Measurements from ENCODE around the gene ZSWIM6. TPM values are rescaled to one million over a fixed set of nuclear protein-coding genes. Genes with fewer than 3 reads are reported as not detected.

Gene ZSWIM6
- total RNA-seq, 1 donor from 2014 or later, result 5.3 TPM

GRCh38 chr5:61353293-61353692 is 21.2 kb downstream of the ZSWIM6 start:
- intact Hi-C loops (cut with micrococcal nuclease), result no loop called here

GRCh38 chr5:61354199-61354598 is 22.1 kb downstream of the ZSWIM6 start:
- intact Hi-C loops (cut with micrococcal nuclease), result no loop called here

GRCh38 chr5:61357745-61358144 is 25.7 kb downstream of the ZSWIM6 start:
- intact Hi-C loops (cut with micrococcal nuclease), result no loop called here

DNA sequence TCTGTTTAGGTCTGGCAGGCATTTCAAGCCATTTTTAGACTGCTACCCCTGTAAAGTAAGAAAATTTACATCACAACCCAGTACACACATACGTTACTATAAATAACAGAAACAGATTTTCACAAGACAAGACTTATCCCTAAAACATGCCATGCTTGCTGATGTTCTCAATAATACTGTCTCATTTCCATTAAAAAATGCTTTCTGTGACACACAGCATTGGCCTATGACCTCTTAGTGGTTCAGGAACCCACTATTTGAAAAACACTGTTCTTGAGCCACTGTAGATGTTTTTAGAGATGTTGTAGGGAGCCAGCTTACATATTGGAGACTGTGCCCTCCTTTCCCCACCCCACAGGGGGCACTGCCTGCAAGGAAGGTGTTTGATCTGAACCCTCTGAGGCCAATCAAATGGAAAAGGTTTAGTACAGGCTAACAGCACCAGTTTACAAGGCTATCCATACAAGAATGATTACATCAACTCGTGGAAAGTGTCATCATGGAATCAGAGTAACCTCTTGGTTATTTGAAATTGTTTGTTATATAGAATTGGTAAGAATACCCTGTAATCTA is 30.8 kb downstream of the ZSWIM6 start:
- intact Hi-C loops (cut with micrococcal nuclease), result no loop called here

- intact Hi-C loops (cut with micrococcal nuclease), result no loop called here
Measured at GRCh38 chr5:61363401-61364114, 31.5 kb downstream of the ZSWIM6 start.

DNA sequence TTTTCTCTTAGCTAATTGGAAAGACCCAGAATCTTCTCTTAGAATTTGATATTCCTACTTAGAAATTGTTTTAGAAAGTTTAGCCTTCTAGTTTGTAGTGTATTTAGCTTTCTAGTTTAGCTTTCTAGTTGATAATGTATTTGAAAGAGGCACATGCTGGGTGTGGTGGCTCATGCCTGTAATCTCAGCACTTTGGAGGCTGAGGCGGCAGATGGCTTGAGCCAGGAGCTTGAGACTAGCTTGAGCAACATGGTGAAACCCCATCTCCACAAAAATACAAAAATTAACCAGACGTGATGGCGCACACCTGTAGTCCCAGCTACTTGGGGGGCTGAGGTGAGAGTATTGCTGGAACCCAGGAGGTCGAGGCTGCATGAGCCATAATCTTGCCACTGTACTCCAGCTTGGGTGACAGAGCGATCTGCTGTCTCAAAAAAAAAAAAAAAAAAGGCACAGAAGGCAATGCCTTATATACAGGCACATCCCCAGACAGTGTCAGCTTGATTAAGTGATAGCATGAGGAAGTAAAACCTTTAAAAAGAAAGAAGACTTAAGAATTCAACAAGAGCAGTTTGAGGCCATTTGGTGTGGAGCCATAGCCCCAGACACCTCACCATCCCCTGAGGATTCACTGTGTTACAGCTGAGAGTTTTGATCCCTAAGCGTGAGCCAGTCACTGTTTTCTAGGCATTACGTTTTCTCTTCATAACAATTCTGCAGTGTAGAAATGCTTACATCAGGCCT is 34.6 kb downstream of the ZSWIM6 start:
- intact Hi-C loops (cut with micrococcal nuclease), result no loop called here

- intact Hi-C loops (cut with micrococcal nuclease), result no loop called here
Measured at GRCh38 chr5:61370506-61370905, 38.4 kb downstream of the ZSWIM6 start.

DNA sequence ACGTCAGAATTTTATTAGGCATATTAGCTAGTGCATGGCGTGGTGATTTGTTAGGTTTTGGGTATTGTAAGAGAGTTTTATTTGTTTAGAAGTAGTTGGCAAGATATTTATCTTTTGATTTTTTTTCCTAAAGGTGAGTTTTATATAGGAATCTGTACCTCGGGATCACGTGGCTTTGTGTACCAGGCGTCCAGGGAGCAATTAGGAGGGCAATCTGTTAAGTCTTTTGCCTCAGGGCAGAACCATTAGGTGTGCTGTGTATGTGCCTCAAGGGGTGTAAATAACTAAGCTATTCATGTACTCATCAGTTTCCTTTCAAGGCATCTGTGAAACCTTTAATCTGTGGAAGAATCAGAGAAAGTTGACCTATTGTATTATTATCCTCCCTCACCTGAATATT is 39.4 kb downstream of the ZSWIM6 start:
- intact Hi-C loops (cut with micrococcal nuclease), result no loop called here

- intact Hi-C loops (cut with micrococcal nuclease), result no loop called here
Measured at GRCh38 chr5:61379677-61380076, 47.6 kb downstream of the ZSWIM6 start.

DNA sequence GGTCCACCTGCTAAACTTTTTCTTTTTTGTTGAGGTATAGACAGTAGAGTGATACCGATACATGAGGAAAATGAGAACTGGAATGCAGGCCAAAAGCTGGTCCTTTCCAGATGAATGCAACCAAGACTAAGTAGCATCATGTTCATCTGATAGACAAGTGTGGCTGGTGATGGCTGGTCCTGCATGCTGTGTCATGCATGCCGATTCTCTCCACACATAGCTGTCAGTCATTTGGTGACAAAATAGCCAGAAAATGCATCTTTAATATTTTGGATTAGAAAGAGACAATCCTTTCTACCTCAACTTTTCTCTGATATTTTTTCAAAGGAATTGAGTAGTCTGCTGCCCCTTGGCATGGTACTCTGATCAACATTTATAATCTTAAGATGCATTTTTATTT is 49.9 kb downstream of the ZSWIM6 start:
- intact Hi-C loops (cut with micrococcal nuclease), result no loop called here

DNA sequence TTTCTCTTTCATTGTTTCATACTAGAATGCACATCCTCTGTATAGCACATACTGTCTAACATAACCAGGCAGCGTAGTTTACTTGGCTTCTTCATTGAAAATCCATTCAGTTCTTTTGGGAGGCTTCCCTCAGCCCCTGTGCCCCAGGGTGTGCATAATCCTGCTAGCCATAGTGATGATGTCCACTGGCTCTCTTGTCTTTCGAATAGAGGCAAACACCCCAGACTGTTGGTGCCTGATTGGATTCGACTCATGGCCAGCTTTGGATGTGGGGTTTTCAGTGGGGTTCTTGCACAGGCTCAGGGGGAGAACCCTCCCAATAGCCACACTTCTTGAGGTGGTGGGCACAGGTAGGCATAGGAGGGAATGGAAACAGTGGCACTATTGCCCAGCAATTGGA is 53.6 kb downstream of the ZSWIM6 start:
- intact Hi-C loops (cut with micrococcal nuclease), result no loop called here

DNA sequence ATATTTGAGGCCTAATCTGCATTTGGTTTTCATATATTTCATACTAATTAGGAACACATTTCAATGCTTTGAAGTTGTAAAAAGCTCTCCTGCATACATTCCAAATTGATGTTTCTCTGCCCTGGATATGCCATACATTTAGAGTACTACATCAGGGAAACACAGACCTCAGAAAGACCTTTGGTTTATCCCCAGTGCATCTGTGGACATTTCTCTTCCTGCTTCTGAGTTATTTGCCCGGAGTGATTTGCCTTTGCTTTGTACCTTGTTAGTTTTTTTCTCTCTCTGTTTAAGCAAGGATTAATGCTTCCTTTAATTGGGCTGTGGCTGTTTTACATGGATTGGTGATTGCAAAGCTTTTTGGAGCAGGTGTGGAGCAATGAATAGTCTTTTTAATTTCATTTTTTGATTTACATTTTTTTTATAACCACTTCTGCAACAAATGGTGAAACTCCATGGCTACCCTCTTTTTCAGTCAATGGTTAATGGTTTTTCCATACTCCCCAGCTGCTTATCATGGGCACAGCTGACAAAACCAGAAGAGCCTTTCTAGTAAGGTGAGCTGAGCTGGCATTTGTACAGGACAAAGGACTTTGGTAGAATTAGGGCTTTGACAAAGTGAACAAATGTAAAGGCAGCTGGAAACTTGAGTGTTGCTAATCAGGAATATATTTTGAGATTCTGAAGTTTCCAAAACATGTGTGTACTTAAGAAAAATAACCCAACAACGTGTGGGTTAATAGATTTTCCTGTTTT is 54.2 kb downstream of the ZSWIM6 start:
- intact Hi-C loops (cut with micrococcal nuclease), result no loop called here

DNA sequence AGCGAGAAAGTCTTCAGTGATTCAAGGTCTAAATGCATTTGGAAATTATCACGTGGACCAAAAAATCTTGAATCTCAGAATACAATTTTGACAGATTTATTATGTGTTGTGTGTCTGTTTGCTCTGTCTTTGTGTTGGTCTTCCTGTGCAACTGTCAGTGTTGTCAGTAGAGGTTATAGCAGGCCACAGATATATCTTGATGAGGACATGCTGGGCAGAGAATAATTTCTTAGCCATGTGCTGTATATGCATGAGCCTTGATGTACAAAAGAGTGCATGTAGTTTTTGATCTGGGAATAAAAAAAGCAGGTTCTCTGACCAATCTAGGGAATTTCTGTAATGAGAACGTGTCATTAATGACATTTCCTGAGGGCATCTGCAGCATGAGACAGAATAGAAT is 57.6 kb downstream of the ZSWIM6 start:
- intact Hi-C loops (cut with micrococcal nuclease), result no loop called here

GRCh38 chr5:61394078-61394704 is 62.1 kb downstream of the ZSWIM6 start:
- intact Hi-C loops (cut with micrococcal nuclease), result no loop called here

- intact Hi-C loops (cut with micrococcal nuclease), result no loop called here
Measured at GRCh38 chr5:61394793-61395192, 62.7 kb downstream of the ZSWIM6 start.

GRCh38 chr5:61397238-61397637 is 65.2 kb downstream of the ZSWIM6 start:
- intact Hi-C loops (cut with micrococcal nuclease), result no loop called here

- intact Hi-C loops (cut with micrococcal nuclease), result no loop called here
Measured at GRCh38 chr5:61397937-61398336, 65.9 kb downstream of the ZSWIM6 start.

DNA sequence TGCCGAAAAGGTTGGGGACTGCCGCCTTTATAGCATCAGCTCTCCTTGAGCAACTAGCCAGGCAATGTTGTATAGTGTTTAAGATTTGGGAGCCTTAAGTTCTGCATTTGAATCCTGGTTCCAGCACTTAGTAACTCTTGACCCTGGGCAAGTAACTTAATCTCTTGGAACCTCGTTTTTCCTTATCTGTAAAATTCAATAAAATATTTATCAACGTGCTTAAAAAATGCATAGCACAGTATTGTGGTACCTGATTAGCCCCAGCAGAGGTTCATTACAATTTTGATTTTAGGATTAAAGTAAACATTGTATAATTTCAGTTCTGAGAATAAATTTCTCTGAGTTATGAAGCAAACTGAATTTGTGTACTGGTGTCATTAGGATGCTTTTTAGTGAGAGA is 66.4 kb downstream of the ZSWIM6 start:
- intact Hi-C loops (cut with micrococcal nuclease), result no loop called here

GRCh38 chr5:61399679-61400078 is 67.6 kb downstream of the ZSWIM6 start:
- intact Hi-C loops (cut with micrococcal nuclease), result loop anchor here (10.0 kb wide), 1 partner anchor 455 kb away; the partner anchor contains the start of genes ERCC8 and NDUFAF2

- intact Hi-C loops (cut with micrococcal nuclease), result loop anchor here (10.0 kb wide), 1 partner anchor 457 kb away; the partner anchor contains the start of genes ERCC8 and NDUFAF2
Measured at GRCh38 chr5:61401726-61402125, 69.7 kb downstream of the ZSWIM6 start.

DNA sequence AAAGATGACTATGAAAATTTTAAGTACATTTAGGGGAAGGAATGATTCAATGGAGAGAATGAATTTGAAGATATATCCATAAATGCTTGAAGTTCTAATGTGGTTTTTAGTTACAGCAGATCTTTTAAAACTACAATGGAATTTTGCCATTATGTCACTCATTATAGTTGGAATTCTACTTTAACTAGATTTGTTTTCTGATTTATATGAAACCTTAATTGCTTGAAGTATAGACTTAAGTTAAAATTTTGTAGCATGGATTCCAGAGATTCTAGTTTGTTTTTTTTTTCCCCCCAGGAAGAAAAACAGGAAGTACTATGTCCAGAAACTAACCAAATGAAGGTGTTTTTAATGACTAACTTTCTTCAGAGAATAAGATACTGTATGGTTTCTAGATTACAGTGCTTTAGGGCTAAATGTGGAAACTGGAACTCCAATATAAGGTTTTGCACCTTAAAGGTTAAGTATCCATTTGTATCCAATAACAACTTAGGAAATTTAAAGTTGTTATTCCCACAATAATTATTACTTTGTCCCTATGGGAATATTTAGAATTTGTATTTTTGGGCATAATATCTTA is 70.3 kb downstream of the ZSWIM6 start:
- intact Hi-C loops (cut with micrococcal nuclease), result loop anchor here (10.0 kb wide), 1 partner anchor 458 kb away; the partner anchor contains the start of genes ERCC8 and NDUFAF2
